Gastroesophageal sphincter (tissue), 3 donors: ENCODE measurements around the gene IKBKE.

ENCODE experiments used
- CTCF ChIP-seq, 4 experiments: fragments of 200-600 bp in 2 of 4; fragments of 450-650 bp in 2 of 4; sonication (generic) in 1 of 4; IDR thresholded peaks; one replicate each; pipeline ENCODE4 v1.5.1; 2017 to 2019; ENCODE audit warnings: antibody characterized with exemption in 4 of 4, mild to moderate bottlenecking in 2 of 4, moderate library complexity in 2 of 4
- POLR2A ChIP-seq, 2 donors: fragments of 450-650 bp; IDR thresholded peaks; one replicate each; pipeline ENCODE4 v1.6.1; 2017; ENCODE audit warnings: antibody characterized with exemption in 2 of 2, mild to moderate bottlenecking in 2 of 2, moderate library complexity in 1 of 2

GRCh38 chr1:206509612-206510257 is 39.5 kb downstream of the IKBKE start:
- no peak for TF ChIP-seq CTCF (IDR thresholded peaks at IDR 0.05)
- TF ChIP-seq POLR2A (IDR thresholded peaks at IDR 0.05) = no peak
